ENCODE measurements around the gene TNIK. TPM values are rescaled to one million over a fixed set of nuclear protein-coding genes. Genes with fewer than 3 reads are reported as not detected.

Gene TNIK
- total and polyA plus RNA-seq, 4 donors: 3.7 to 9.8 (median 5.2) TPM

GRCh38 chr3:171358881-171359198 lies 101.4 kb downstream of the TNIK start (continued):
- TF ChIP-seq ATF3 (IDR thresholded peaks at IDR 0.05): peak; percentile 43
- TF ChIP-seq SP1 (IDR thresholded peaks at IDR 0.05): peak; percentile 58
- no peak for TF ChIP-seq TAF1 (conservative IDR thresholded peaks at IDR 0.05)
- peak; percentile 63 for TF ChIP-seq YY1 (IDR thresholded peaks at IDR 0.05)

GRCh38 chr3:171358181-171358880 lies 101.9 kb downstream of the TNIK start:
- Histone ChIP-seq H3K27me3 (ENCODE audit: control insufficient read depth in 4 of 4, insufficient read depth in 4 of 4, low read length in 3 of 4) (no peaks in the 10 kb centered on the region), H3K36me3 (ENCODE audit: control insufficient read depth in 4 of 4, insufficient read depth in 3 of 4, low read depth in 1 of 4, low read length in 3 of 4) (no peaks in the 10 kb centered on the region), H3K9me3 (ENCODE audit: control insufficient read depth in 4 of 4, low read length in 3 of 4) (no peaks in the 10 kb centered on the region), H3K4me1 (ENCODE audit: control insufficient read depth in 4 of 4, insufficient read depth in 4 of 4, low read length in 3 of 4) (peaks cover 14 to 30% (median 20%) of the 10 kb centered on the region in 4 donors), H3K4me3 (ENCODE audit: low read depth in 1 of 3, low read length in 3 of 3) (peak overlapping the region in 1 of 3 donors; percentile 5), H3K9ac (ENCODE audit: low read depth in 1 of 2, low read length in 2 of 2) (no peak overlapping the region), H3K27ac (ENCODE audit: low read depth in 1 of 2, low read length in 2 of 2) (no peak overlapping the region)
- WGBS: 61% methylated on average over 10 of the region's 10 CpGs
- no peak for DNase-seq (ENCODE audit: low spot score)
- no peak for TF ChIP-seq HNF4G (IDR thresholded peaks at IDR 0.05)
- no peak for TF ChIP-seq SP1 (IDR thresholded peaks at IDR 0.05)
- no peak for TF ChIP-seq HNF4A (conservative IDR thresholded peaks at IDR 0.05)
- no peak for TF ChIP-seq ZBTB33 (IDR thresholded peaks at IDR 0.05)
- TF ChIP-seq FOXA1 (IDR thresholded peaks at IDR 0.05): no peak
- TF ChIP-seq ATF3 (IDR thresholded peaks at IDR 0.05): no peak
- TF ChIP-seq MAX (IDR thresholded peaks at IDR 0.05): no peak
- TF ChIP-seq REST (IDR thresholded peaks at IDR 0.05): no peak

GRCh38 chr3:171357721-171358120 lies 102.5 kb downstream of the TNIK start:
- Histone ChIP-seq H3K27me3 (ENCODE audit: control insufficient read depth in 4 of 4, insufficient read depth in 4 of 4, low read length in 3 of 4) (no peaks in the 10 kb centered on the region), H3K9me3 (ENCODE audit: control insufficient read depth in 4 of 4, low read length in 3 of 4) (no peaks in the 10 kb centered on the region), H3K4me1 (ENCODE audit: control insufficient read depth in 4 of 4, insufficient read depth in 4 of 4, low read length in 3 of 4) (peaks cover 14 to 30% (median 20%) of the 10 kb centered on the region in 4 donors), H3K4me3 (ENCODE audit: low read depth in 1 of 3, low read length in 3 of 3) (no peak overlapping the region), H3K9ac (ENCODE audit: low read depth in 1 of 2, low read length in 2 of 2) (no peak overlapping the region), H3K36me3 (ENCODE audit: control insufficient read depth in 4 of 4, insufficient read depth in 3 of 4, low read depth in 1 of 4, low read length in 3 of 4) (no peaks in the 10 kb centered on the region), H3K27ac (ENCODE audit: low read depth in 1 of 2, low read length in 2 of 2) (no peak overlapping the region)
- WGBS: 91% methylated on average over 8 of the region's 8 CpGs
- no peak for DNase-seq (ENCODE audit: low spot score)
- TF ChIP-seq CTCF (IDR thresholded peaks at IDR 0.05; ENCODE audit: low read depth, low read length, missing input control): no peak
- TF ChIP-seq YY1 (IDR thresholded peaks at IDR 0.05): no peak
- TF ChIP-seq RAD21 (IDR thresholded peaks at IDR 0.05): no peak
- no peak for TF ChIP-seq SP1 (IDR thresholded peaks at IDR 0.05)
- no peak for TF ChIP-seq ZBTB33 (IDR thresholded peaks at IDR 0.05)
- no peak for TF ChIP-seq TAF1 (conservative IDR thresholded peaks at IDR 0.05)
- no peak for TF ChIP-seq GABPA (IDR thresholded peaks at IDR 0.05 in 1 of 2, conservative IDR thresholded peaks at IDR 0.05 in 1 of 2)
- no peak for TF ChIP-seq HNF4A (conservative IDR thresholded peaks at IDR 0.05)
- no peak for TF ChIP-seq REST (IDR thresholded peaks at IDR 0.05)
- no peak for TF ChIP-seq MAX (IDR thresholded peaks at IDR 0.05)
